HPDE6-E6E7 (cell line): ENCODE data around the gene HVCN1.

Experiments
- DNase-seq: peaks from one replicate; pipeline ENCODE4 v3.0.0; 2011; ENCODE audit warnings: missing footprints; ENCODE audit errors: extremely low spot score

HVCN1 gene

DNA sequence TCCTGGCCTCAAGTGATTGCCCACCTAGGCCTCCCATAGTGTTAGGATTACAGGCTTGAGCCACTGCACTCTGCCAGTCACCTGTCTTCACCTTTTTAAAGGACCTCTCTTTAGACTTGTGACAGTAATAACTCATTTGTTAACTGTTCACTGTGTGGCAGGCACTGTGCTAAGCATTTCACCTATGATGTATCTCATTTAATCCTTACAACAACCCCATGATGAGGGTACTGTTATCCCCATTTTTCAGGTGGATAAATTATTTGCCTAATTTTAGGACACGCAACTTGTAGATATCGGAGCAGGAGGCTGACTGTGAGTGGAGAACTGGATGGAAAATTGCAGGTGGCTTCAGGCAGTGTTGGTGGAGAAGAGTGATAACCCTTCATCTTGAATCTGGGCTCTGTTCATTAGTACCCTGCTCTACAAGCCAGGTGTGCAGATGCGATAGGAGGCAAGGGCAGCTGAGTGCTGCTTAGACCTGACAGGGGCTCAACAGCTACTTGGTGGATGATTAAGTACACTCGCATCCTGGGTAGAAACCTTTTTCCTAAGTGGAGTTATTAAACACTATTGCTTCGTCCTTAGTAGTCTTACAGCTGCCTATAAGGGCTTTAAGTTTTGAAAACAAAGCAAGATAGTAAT is 72.3 kb downstream of the HVCN1 start:
- no peak for DNase-seq

DNA sequence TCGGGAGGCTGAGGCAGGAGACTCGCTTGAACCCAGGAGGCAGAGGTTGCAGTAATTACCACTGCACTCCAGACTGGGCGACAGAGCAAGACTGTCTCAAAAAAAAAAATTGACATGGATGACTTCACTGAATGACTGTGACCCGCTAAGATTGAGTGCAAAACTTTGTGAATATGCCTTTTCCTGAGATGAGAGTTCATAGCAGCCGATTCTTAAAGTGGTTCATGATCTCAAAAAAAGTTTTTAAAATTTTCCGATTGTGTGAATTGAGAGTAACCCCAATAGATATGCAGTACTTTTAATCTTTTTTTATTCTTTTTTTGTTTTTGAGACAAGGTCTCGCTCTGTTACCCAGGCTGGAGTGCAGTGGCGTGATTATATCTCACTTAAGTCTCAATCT is 73.7 kb downstream of the HVCN1 start:
- no peak for DNase-seq

DNA sequence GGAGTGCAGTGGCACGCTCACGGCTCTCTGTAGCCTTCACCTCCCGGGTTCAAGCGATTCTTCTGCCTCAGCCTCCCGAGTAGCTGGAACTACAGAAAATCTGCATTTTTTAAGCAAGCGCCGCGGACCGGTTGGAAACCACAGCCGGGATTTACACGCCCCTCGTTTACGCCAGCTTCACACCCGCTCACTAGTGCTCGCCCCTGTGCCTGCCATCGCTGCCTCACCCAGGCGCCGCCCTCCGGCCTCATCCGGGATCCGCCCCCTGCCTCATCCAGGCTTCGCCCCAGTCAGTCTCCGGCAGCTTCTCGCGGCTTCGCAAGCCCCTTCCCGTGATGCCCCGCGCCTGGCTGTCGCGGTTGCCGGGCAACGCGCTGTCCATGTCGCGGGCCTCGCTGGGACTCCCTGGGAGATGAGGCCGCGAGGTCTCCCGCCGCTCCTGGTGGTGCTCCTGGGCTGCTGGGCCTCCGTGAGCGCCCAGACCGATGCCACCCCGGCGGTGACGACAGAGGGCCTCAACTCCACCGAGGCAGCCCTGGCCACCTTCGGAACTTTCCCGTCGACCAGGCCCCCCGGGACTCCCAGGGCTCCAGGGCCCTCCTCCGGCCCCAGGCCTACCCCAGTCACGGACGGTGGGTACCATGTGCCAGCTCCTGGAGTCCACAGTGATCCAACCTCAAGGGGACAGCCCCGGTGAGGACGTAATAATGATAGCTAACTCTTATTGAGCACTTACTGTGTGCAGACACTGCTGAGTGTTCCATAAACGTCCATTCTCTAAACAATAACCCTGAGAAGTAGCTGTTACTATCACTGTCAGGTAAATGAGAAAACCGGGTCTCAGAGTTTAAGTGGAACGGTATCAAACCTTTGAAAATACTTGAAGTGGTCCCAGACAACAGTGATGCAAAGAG is 74.9 kb downstream of the HVCN1 start, which contains the start of gene TCTN1:
Gene TCTN1, plus strand, starts transcription at position 359 of the 914 bp plus-strand sequence. Its CDS starts 54 bp downstream, at position 413.
- peak; percentile 99 for DNase-seq

DNA sequence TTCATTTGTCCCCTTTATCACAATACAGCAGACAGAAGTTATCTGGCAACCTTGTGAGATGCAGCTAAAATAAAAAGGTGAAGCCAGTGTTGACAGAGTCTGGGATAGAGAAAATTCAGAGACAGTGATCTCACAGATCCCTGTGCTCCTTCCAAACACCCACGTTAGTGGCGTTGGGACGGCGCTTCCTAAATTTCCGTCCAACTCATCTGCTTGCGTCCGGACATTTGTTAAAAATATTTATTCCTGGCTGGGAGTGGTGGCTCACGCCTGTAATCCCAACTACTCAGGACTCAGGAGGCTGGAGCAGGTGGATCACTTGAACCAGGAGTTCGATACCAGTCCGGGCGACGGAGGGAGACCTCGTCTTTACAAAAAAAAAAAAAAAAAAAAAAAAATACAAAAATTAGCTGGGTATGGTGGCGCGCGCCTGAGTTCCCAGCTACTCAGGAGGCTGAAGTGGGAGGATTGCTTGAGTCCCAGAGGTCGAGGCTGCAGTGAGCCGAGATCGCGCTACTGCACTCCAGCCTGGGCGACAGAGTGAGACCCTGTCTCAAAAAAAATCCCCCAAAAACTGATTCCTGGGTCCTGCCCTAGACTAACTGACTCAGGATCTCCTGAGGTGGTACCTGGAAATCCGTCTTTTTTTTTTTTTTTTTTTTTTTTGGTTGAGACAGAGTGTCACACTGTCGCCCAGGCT is 75.7 kb downstream of the HVCN1 start:
- no peak for DNase-seq

DNA sequence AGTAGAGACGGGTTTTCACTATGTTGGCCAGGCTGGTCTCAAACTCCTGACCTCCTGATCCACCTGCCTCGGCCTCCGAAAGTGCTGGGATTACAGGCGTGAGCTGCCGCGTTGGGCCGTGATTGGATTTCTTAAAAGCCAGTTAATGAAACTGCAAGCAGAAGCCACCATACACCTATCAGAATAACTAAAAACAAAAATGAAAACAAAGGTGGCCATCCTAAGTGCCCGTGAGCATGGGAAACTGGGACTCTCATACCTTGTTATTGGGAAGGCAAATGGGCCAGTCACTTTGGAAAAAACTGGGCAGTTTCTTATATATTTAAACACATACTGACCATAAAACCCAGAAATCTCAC is 82.7 kb downstream of the HVCN1 start:
- DNase-seq, result no peak

DNA sequence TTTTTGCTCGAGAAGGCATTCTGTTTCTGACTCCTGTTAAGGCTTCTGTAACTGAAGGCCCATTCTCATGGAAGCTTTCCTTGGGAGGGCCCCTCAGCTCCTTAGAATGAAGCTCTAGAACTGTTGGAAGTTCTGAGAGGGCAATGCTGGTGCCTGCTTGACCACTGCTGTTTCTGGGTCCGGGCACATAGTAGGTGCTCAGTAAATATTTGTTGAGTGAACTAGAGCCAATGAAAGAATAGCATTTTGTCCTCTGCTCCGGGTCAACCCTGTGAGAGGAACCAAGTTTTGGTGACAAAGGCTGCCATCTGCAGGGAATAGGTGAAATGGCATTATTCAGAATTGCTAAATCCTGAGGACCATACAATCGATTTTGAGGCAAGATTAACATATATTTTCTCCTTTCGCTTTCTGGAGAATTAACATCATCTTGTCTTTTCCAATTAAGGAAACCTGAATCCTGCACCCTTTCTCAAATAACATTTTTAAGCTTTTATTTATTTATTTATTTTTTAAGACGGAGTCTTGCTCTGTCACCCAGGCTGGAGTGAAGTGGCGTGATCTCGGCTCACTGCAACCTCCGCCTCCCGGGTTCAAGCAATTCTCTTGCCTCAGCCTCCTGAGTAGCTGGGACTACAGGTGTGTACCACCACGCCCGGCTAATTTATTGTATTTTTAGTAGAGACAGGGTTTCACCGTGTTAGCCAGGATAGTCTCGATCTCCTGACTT is 86.7 kb downstream of the HVCN1 start:
- DNase-seq, result peak; percentile 56

DNA sequence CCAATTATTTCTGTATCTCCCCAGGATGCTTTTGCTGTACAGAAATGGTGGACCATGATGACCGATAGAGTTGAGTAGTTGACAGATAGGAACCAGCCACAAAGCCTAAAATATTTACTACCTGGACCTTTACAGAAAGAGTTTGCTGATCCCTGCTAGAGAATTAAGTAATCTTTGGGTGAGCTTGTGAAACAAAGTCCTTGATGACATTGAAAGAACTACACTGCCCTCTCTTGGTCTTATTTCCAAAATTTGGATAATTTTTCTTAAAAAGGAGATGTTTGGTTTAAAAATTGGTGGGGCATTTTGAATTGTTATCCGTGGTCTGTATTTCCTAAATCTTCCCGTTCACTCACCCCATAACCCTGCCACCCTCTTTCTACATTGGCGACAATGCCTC is 88.7 kb downstream of the HVCN1 start:
- DNase-seq, result no peak

DNA sequence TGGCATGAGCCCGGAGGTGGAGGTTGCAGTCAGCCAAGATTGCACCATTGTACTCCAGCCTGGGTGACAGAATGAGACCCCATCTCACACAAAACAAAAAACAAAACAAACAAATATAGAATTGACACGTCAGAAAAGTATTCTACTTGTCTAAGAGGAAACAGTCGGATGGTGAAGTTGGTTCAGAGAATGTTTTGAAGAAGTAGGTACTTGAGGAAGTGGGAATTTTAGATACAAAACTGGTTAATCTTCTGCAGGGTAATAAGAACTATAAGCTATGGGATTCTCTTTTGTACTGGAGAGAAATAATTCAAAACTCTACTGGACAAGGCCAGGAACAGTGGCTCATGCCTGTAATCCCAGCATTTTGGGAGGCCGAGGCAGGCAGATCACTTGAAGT is 89.6 kb downstream of the HVCN1 start:
- no peak for DNase-seq
